Esophagus squamous epithelium (tissue), 5 donors: ENCODE results near the gene TAF6. TPM values are rescaled to one million over a fixed set of nuclear protein-coding genes. Genes with fewer than 3 reads are reported as not detected.

Experiments
- DNase-seq: peaks from one replicate; lab custom pipeline; 2025; lab: John Stamatoyannopoulos, UW
- H3K27ac ChIP-seq, 4 donors: fragments of 200-600 bp; sonication (generic); one replicate each; pipeline ENCODE4 v1.5.1; 2016 to 2019; ENCODE audit warnings: mild to moderate bottlenecking in 1 of 4
- H3K27me3 ChIP-seq, 4 donors: fragments of 200-600 bp; sonication (generic); 1 replicate in 3 of 4; 2 replicates in 1 of 4; pipeline versions ENCODE4 v1.5.1 to v1.6.0; 2017 to 2021; ENCODE audit warnings: antibody characterized with exemption in 1 of 4
- H3K36me3 ChIP-seq, 3 donors: fragments of 200-600 bp; sonication (generic); one replicate each; pipeline ENCODE4 v1.5.1; 2016 to 2019
- H3K4me1 ChIP-seq, 3 donors: fragments of 200-600 bp; sonication (generic); one replicate each; pipeline ENCODE4 v1.5.1; 2017 to 2019
- H3K4me3 ChIP-seq, 4 donors: fragments of 200-600 bp; sonication (generic); 1 replicate in 3 of 4; 2 replicates in 1 of 4; pipeline ENCODE4 v1.5.1; 2016 to 2019; ENCODE audit warnings: mild to moderate bottlenecking in 2 of 4, moderate library complexity in 1 of 4
- H3K9me3 ChIP-seq, 3 donors: fragments of 200-600 bp; sonication (generic); one replicate each; pipeline ENCODE4 v1.5.1; 2016 to 2019
- POLR2A ChIP-seq, 4 donors: fragments of 450-650 bp; IDR thresholded peaks; one replicate each; pipeline ENCODE4 v1.6.1; 2017; ENCODE audit warnings: antibody characterized with exemption in 4 of 4, mild to moderate bottlenecking in 4 of 4, moderate library complexity in 3 of 4
- WGBS, 2 donors: methylation state at CpG; one replicate each; pipeline ENCODE4 v1.1.5; 2018; 5-methylcytosine and 5-hydroxymethylcytosine counted together
- intact Hi-C: fragments of 100-400 bp; cut with DNase I; formaldehyde crosslinking; loops from one replicate; pipeline ENCODE4 v1.15.0; 2022
- total RNA-seq, 4 donors: library from RNA; depleted of rRNA; stranded (reverse); fragments of >200 nt; gene quantifications; one replicate each; pipeline ENCODE4 v1.1.0, GENCODE V29; 2016
- TF ChIP-seq, protein P1 (sequence below), 6 experiments: fragments of 450-650 bp in 4 of 6; fragments of 200-600 bp in 2 of 6; sonication (generic) in 2 of 6; IDR thresholded peaks; one replicate each; pipeline ENCODE4 v1.5.1; 2016 to 2019; ENCODE audit warnings: antibody characterized with exemption in 6 of 6, mild to moderate bottlenecking in 4 of 6, moderate library complexity in 4 of 6
- donor health status: DM: yes; HTN: yes; CAD: no.

TAF6 gene
- total RNA-seq, 4 donors from 2014 or later: 24.4 to 40.6 (median 30.5) TPM

DNA sequence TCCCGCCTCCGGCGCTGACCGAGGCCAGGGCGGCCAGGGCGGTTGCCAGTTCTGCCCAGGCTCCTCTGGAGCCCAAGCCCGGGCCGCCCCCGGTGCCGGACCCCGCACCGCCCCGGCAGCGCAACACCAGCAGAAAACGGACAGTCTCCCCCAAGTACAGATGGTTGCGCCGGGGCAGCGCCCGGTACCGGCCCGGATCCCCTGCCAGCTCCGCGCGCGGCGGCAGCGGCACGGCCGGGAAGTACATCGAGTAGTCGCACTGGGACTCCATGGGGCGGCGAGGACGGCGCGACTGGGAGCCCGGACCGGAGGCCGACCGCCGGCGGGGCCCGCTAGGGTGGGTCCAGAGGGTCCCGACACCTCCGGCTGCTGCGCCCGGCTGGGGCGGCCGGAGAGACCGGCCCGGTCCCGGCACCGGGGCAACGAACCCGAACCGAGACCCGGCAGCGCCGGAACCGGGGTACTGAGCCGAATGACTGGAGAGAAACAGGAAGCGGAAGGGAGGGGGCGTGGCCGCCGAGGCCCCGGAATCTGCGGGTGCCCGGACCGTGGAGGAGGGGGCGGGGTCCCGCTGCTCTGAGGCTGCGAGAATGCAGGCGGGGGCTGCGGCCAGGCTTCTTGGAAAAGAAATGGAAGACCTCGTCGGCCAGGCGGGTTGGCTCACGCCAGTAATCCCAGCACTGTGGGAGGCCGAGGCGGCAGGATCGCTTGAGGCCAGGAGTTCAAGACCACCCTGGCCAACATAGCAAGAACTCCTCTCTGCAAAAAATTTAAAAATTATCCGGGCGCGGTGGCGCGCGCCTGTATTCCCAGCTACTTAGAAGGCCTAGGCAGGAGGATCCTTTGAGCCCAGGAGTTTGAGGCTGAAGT lies 39.3 kb upstream of the TAF6 start, which contains the start of gene TRAPPC14:
Gene TRAPPC14, minus strand, starts transcription at position 495 of the 870 bp plus-strand sequence. Its CDS starts 224 bp downstream, at position 271.
- peaks cover 14 to 37% (median 22%) of the 10 kb centered on the region in 3 donors for H3K36me3 ChIP-seq
- peaks cover 0 to 3% (median 0%) of the 10 kb centered on the region in 4 donors for H3K27me3 ChIP-seq
- TF ChIP-seq, protein P1, sequence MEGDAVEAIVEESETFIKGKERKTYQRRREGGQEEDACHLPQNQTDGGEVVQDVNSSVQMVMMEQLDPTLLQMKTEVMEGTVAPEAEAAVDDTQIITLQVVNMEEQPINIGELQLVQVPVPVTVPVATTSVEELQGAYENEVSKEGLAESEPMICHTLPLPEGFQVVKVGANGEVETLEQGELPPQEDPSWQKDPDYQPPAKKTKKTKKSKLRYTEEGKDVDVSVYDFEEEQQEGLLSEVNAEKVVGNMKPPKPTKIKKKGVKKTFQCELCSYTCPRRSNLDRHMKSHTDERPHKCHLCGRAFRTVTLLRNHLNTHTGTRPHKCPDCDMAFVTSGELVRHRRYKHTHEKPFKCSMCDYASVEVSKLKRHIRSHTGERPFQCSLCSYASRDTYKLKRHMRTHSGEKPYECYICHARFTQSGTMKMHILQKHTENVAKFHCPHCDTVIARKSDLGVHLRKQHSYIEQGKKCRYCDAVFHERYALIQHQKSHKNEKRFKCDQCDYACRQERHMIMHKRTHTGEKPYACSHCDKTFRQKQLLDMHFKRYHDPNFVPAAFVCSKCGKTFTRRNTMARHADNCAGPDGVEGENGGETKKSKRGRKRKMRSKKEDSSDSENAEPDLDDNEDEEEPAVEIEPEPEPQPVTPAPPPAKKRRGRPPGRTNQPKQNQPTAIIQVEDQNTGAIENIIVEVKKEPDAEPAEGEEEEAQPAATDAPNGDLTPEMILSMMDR (IDR thresholded peaks at IDR 0.05): no peak
- TF ChIP-seq POLR2A (IDR thresholded peaks at IDR 0.05): peak in 2 of 4 donors; percentile 45 to 60
- intact Hi-C loops: no loop called here
- peak; percentile 44 for DNase-seq
- H3K9me3 ChIP-seq: no peaks in the 10 kb centered on the region
- H3K4me1 ChIP-seq: peaks cover 15 to 66% (median 34%) of the 10 kb centered on the region in 3 donors
- peak within 1 kb of the TSS; percentile 51 to 98 (median 93) for H3K4me3 ChIP-seq
- peak within 1 kb of the TSS; percentile 82 to 93 (median 90) for H3K27ac ChIP-seq
- 0 to 1% methylated on average over 11 to 27 of the region's 87 CpGs for WGBS, 2 donors

DNA sequence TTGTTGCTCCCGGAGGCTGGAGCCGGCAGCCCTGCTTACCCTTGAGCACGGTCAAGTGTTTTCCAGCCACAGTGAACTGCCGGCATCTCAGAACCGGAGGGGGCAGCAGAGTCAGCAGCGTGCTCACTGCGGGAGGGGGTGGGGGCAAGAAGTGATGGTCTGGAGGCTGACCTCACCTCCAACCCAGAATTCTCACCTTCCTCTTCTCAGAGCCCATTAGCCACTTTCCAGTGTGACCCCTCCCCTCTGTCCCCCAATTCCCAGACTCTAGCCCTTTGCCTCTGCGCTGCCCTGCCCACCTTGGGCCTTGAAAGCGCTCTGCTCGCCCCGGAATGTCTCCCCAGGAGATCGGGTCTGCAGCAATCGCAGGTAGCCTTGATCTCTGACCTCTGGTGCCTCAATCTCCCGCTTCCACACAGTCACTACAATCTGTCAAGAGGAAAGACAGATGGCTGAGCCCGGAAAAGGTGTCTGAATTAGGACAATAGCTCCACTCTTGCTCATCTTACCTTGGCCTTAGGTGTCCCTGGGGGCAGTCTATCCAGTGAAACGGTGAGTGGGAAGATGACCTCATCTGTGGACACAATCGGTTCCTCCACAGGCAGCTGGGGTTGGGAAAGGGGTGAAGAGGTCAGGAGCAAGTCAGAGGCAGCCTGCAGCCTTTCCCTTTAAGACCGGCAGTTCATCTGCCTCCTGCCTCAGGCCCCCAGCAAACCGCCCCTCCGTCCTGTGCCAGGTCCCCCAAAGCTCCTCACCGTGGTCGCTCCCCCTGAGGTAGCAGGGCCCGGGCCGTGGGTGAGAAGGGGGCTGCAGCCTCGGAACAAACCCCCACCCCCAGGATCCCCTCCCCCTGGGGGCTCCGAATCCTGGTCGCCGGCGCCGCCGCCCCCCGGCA lies 38.4 kb upstream of the TAF6 start:
- TF ChIP-seq, protein P1 (IDR thresholded peaks at IDR 0.05): peak in 1 of 6 experiments; percentile 10
- TF ChIP-seq POLR2A (IDR thresholded peaks at IDR 0.05): no peak
- Histone ChIP-seq H3K4me1 (peaks cover 15 to 66% (median 26%) of the 10 kb centered on the region in 3 donors), H3K27me3 (no peaks in the 10 kb centered on the region), H3K9me3 (no peaks in the 10 kb centered on the region), H3K27ac (peak overlapping the region; percentile 82 to 93 (median 90)), H3K36me3 (peaks cover 14 to 46% (median 22%) of the 10 kb centered on the region in 3 donors), H3K4me3 (peak overlapping the region; percentile 51 to 98 (median 93))
- intact Hi-C loops: no loop called here
- 12 to 18% methylated on average over 6 to 9 of the region's 32 CpGs for WGBS, 2 donors
- DNase-seq: no peak

DNA sequence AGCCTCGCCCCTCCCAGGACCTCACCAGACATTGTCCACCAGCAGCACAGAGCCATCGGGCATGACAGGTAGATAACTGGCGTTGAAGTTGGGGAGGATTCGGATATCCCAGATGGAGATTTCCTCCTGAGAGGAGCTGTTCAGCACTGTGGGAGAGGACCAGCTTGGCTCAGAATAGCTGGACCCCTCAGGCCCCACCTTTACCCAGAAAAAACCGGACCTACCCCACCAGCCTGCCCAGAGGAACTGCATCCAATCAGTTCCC lies 37.8 kb upstream of the TAF6 start:
- peak overlapping the region; percentile 82 to 93 (median 90) for H3K27ac ChIP-seq
- DNase-seq: no peak
- peaks cover 14 to 49% (median 22%) of the 10 kb centered on the region in 3 donors for H3K36me3 ChIP-seq
- H3K27me3 ChIP-seq: no peaks in the 10 kb centered on the region
- no CpG with 5 or more reads among the region's 5 CpGs for WGBS, 2 donors
- intact Hi-C loops: no loop called here
- peaks cover 15 to 65% (median 25%) of the 10 kb centered on the region in 3 donors for H3K4me1 ChIP-seq
- TF ChIP-seq, protein P1 (IDR thresholded peaks at IDR 0.05): no peak
- no peak for TF ChIP-seq POLR2A (IDR thresholded peaks at IDR 0.05)
- peak overlapping the region in 3 of 4 donors; percentile 51 to 98 (median 94) for H3K4me3 ChIP-seq
- H3K9me3 ChIP-seq: no peaks in the 10 kb centered on the region

DNA sequence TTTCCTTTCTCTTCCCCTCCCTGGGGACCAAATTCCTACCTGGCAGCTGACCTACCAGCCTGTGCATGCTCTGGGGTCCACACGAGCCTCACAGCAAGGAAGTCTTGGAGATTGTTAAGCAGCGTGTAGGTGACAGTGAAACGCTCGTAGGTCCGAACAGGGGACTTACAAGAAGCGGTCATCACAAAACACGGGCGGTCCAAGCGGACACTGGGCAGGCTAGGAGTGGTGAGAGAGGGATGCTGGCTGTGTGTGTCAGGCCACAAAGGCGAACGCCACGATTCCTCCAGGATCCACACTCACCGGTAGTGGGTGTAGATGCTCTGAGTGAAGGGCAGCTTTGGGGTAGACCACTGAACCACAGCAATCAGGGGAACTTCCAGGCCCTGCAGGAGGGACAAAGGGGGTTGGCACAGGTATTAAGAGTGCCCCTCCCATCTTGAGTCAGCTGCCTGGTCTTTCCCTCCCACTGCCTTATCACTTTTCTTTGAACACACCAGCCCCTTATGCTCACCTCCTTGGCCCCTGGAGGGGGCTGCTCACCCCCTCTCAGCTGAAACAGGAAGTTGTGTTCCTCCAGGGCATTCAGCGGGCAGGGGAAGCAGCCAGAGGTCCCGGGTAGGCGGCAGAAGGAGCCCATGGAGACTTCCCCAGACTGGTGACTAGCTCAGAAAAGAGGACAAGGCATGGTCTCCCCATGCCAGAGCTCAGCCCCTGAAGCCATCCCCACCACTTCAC lies 37.3 kb upstream of the TAF6 start:
- no peak for TF ChIP-seq POLR2A (IDR thresholded peaks at IDR 0.05)
- TF ChIP-seq, protein P1 (IDR thresholded peaks at IDR 0.05): no peak
- WGBS, 2 donors: 70 to 80% methylated on average over 2 to 13 of the region's 16 CpGs
- H3K36me3 ChIP-seq: peaks cover 14 to 54% (median 22%) of the 10 kb centered on the region in 3 donors
- intact Hi-C loops: no loop called here
- peak overlapping the region; percentile 82 to 93 (median 90) for H3K27ac ChIP-seq
- peaks cover 15 to 67% (median 28%) of the 10 kb centered on the region in 3 donors for H3K4me1 ChIP-seq
- DNase-seq: no peak
- H3K4me3 ChIP-seq: peak overlapping the region in 1 of 4 donors; percentile 98
- H3K27me3 ChIP-seq: no peaks in the 10 kb centered on the region
- no peaks in the 10 kb centered on the region for H3K9me3 ChIP-seq
